ENCODE measurements around the gene LTBR. TPM values are rescaled to one million over a fixed set of nuclear protein-coding genes. Genes with fewer than 3 reads are reported as not detected.

LTBR gene
- total RNA-seq, 2 donors from 2014 or later, result 8.4 to 9.1 TPM

DNA sequence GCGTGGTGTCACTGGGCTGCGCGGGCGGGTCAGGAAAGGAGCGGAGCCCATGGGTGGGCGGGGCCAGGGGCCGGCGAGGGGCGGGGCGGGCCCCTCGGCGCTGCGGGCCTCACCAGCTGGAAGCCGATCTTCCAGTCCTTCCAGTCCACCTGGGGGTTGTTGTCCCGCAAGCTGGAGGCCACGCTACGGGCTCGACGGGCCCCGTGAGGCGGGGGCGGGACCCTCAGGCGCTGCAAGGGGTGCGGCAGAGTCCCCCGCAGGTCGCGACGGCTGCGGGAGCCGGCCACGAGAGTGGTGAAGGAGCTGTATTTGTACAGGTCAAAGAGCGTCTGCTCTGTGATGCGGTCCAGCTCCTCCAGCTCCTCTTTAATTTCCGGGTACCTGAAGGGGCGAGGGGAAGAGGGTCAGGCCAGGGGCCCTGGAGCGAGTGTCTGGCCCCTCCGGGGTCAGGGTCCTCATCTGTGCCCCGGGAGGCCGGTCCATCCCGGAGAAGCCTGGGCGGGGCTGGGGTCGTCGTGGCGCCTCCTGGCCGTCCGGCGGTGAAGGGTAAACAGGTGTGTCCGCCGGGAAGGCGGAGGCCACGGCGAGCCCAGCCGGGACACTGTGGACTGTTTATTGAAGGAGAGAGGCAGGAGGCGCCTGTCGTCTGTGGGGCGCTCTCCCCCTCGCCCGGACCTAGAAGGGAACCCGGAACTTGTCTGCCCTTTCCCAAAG is 20.5 kb upstream of the LTBR start:
- H3K9ac ChIP-seq (ENCODE audit: extremely low read depth, low read length, poor library complexity, severe bottlenecking), result peak overlapping the region; percentile 15
- TF ChIP-seq, protein P1, sequence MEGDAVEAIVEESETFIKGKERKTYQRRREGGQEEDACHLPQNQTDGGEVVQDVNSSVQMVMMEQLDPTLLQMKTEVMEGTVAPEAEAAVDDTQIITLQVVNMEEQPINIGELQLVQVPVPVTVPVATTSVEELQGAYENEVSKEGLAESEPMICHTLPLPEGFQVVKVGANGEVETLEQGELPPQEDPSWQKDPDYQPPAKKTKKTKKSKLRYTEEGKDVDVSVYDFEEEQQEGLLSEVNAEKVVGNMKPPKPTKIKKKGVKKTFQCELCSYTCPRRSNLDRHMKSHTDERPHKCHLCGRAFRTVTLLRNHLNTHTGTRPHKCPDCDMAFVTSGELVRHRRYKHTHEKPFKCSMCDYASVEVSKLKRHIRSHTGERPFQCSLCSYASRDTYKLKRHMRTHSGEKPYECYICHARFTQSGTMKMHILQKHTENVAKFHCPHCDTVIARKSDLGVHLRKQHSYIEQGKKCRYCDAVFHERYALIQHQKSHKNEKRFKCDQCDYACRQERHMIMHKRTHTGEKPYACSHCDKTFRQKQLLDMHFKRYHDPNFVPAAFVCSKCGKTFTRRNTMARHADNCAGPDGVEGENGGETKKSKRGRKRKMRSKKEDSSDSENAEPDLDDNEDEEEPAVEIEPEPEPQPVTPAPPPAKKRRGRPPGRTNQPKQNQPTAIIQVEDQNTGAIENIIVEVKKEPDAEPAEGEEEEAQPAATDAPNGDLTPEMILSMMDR (conservative IDR thresholded peaks at IDR 0.05), result peak; percentile 62
- Mint-ChIP-seq H3K27me3 (ENCODE audit: insufficient read depth) (no peaks in the 10 kb centered on the region), H3K27ac (peak overlapping the region; percentile 45), H3K4me1 (peaks cover 13% of the 10 kb centered on the region), H3K4me3 (peak overlapping the region; percentile 56), H3K36me3 (ENCODE audit: low read depth) (peaks cover 39% of the 10 kb centered on the region), H3K9me3 (no peaks in the 10 kb centered on the region)
- H3K27me3 ChIP-seq (ENCODE audit: control insufficient read depth, insufficient read depth, low read length, poor library complexity, severe bottlenecking), result no peaks in the 10 kb centered on the region
- peak overlapping the region; percentile 78 for H3K4me3 ChIP-seq (ENCODE audit: low read length)
- WGBS, 2 experiments (ENCODE audit: insufficient coverage in 1 of 2, insufficient read length in 1 of 2), result 20 to 22% methylated on average over 31 to 59 of the region's 59 CpGs
- H3K4me1 ChIP-seq (ENCODE audit: control insufficient read depth, insufficient read depth, low read length), result no peaks in the 10 kb centered on the region
- DNase-seq, result peak; percentile 91
- H3K27ac ChIP-seq (ENCODE audit: low read depth, low read length), result no peak overlapping the region
- no peaks in the 10 kb centered on the region for H3K9me3 ChIP-seq (ENCODE audit: control insufficient read depth, low read length)
- H3K36me3 ChIP-seq (ENCODE audit: control insufficient read depth, insufficient read depth, low read length), result no peaks in the 10 kb centered on the region

DNA sequence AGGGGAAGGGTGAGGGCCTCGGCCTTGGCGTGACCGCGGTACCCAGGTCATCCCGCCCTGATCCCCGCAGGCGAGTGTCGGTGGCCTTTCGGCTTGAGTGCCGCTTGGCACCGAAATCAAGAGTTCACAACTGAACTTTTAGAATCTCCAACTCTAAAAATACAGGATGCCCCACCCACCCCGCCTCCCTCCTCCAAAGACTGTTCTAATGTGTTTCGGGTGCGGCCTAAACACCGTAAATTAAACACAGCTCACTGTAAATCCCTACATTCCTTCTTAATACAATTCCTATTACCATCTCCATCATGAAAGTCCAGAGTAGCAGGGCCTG is 20.0 kb upstream of the LTBR start:
- TF ChIP-seq, protein P1 (conservative IDR thresholded peaks at IDR 0.05), result no peak
- DNase-seq, result no peak
- Histone ChIP-seq H3K9me3 (ENCODE audit: control insufficient read depth, low read length) (no peaks in the 10 kb centered on the region), H3K4me1 (ENCODE audit: control insufficient read depth, insufficient read depth, low read length) (no peaks in the 10 kb centered on the region), H3K4me3 (ENCODE audit: low read length) (peak overlapping the region; percentile 78), H3K36me3 (ENCODE audit: control insufficient read depth, insufficient read depth, low read length) (no peaks in the 10 kb centered on the region), H3K9ac (ENCODE audit: extremely low read depth, low read length, poor library complexity, severe bottlenecking) (no peak overlapping the region), H3K27me3 (ENCODE audit: control insufficient read depth, insufficient read depth, low read length, poor library complexity, severe bottlenecking) (no peaks in the 10 kb centered on the region), H3K27ac (ENCODE audit: low read depth, low read length) (no peak overlapping the region)
- WGBS, 2 experiments (ENCODE audit: insufficient coverage in 1 of 2, insufficient read length in 1 of 2), result 79 to 89% methylated on average over 10 to 15 of the region's 15 CpGs
- Mint-ChIP-seq H3K4me1 (peaks cover 13% of the 10 kb centered on the region), H3K36me3 (ENCODE audit: low read depth) (peaks cover 38% of the 10 kb centered on the region), H3K9me3 (no peaks in the 10 kb centered on the region), H3K27ac (peak overlapping the region; percentile 45), H3K27me3 (ENCODE audit: insufficient read depth) (no peaks in the 10 kb centered on the region), H3K4me3 (peak overlapping the region; percentile 56)

DNA sequence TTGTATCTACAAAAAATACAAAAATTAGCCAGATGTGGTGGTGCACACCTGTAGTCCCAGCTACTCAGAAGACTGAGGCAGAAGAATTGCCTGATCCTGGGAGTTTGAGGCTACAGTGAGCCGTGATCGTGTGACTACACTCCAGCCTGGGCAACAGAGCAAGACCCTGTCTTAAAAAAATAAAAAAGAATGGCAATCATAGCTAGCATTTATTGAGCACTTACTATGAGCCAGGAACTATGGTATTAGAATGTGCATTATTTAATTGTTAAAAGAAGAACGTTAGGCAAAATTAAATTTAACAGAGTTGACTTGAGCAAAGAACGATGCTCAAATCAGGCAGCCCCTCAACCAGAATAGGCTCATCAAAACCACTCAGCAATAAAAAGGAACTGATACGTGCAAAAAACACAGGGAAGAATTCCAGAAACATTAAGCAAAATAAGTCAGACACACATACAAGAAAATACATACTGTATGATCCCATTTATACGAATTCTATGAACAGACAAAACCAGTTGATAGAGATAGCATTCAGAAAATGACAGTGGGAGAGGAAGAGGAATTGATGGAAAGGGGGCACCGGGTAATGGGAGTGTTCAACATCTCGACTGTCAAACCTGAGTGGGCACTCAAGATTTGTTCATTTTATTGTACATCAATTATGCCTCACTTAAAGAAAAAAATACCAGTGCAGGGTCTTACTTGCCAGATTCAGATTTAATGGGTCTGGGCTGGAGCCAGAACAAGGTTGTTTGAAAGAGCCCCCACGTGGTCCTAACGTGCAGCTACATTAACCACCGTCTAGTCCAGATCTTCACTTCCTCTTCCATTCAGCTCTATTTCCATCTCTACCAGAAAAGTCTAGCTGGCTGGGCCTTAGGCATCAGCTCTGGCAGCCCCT is 16.6 kb upstream of the LTBR start:
- Mint-ChIP-seq H3K4me1 (peaks cover 25% of the 10 kb centered on the region), H3K36me3 (ENCODE audit: low read depth) (peaks cover 33% of the 10 kb centered on the region), H3K27ac (no peak overlapping the region), H3K9me3 (no peaks in the 10 kb centered on the region), H3K4me3 (no peak overlapping the region), H3K27me3 (ENCODE audit: insufficient read depth) (no peaks in the 10 kb centered on the region)
- Histone ChIP-seq H3K27me3 (ENCODE audit: control insufficient read depth, insufficient read depth, low read length, poor library complexity, severe bottlenecking) (no peaks in the 10 kb centered on the region), H3K27ac (ENCODE audit: low read depth, low read length) (no peak overlapping the region), H3K9me3 (ENCODE audit: control insufficient read depth, low read length) (no peaks in the 10 kb centered on the region), H3K9ac (ENCODE audit: extremely low read depth, low read length, poor library complexity, severe bottlenecking) (no peak overlapping the region), H3K4me3 (ENCODE audit: low read length) (no peak overlapping the region), H3K36me3 (ENCODE audit: control insufficient read depth, insufficient read depth, low read length) (no peaks in the 10 kb centered on the region), H3K4me1 (ENCODE audit: control insufficient read depth, insufficient read depth, low read length) (peaks cover 6% of the 10 kb centered on the region)
- WGBS, 2 experiments (ENCODE audit: insufficient coverage in 1 of 2, insufficient read length in 1 of 2), result 83 to 86% methylated on average over 8 to 11 of the region's 11 CpGs
- TF ChIP-seq, protein P1 (conservative IDR thresholded peaks at IDR 0.05), result peak; percentile 67
- DNase-seq, result no peak
